ENCODE measurements around the gene HHIPL1.

The HHIPL1 gene

GRCh38 chr14:99701260-99701659 is 56.3 kb downstream of the HHIPL1 start:
- in situ Hi-C loops (cut with HindIII; ENCODE audit: low pct_ligation_motif_present, low sequenced_read_pairs), result loop anchor here (25.0 kb wide), 1 partner anchor 186 kb away; no protein-coding TSS in a partner anchor
- Histone ChIP-seq H3K36me3 (replicated peaks) (no peaks in the 10 kb centered on the region), H3K4me3 (ENCODE audit: low read depth, low read length) (no peak overlapping the region), H3K27me3 (replicated peaks) (no peaks in the 10 kb centered on the region), H3K27ac (no peak overlapping the region)
- no peak for DNase-seq
- TF ChIP-seq, protein P1, sequence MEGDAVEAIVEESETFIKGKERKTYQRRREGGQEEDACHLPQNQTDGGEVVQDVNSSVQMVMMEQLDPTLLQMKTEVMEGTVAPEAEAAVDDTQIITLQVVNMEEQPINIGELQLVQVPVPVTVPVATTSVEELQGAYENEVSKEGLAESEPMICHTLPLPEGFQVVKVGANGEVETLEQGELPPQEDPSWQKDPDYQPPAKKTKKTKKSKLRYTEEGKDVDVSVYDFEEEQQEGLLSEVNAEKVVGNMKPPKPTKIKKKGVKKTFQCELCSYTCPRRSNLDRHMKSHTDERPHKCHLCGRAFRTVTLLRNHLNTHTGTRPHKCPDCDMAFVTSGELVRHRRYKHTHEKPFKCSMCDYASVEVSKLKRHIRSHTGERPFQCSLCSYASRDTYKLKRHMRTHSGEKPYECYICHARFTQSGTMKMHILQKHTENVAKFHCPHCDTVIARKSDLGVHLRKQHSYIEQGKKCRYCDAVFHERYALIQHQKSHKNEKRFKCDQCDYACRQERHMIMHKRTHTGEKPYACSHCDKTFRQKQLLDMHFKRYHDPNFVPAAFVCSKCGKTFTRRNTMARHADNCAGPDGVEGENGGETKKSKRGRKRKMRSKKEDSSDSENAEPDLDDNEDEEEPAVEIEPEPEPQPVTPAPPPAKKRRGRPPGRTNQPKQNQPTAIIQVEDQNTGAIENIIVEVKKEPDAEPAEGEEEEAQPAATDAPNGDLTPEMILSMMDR (IDR thresholded peaks at IDR 0.05; ENCODE audit: low read depth, low read length, missing control alignments), result no peak

GRCh38 chr14:99702115-99702514 is 57.2 kb downstream of the HHIPL1 start:
- no peak overlapping the region for H3K4me3 ChIP-seq (ENCODE audit: low read depth, low read length)
- no peak overlapping the region for H3K27ac ChIP-seq
- TF ChIP-seq, protein P1 (IDR thresholded peaks at IDR 0.05; ENCODE audit: low read depth, low read length, missing control alignments), result no peak
- no peaks in the 10 kb centered on the region for H3K27me3 ChIP-seq (replicated peaks)
- in situ Hi-C loops (cut with HindIII; ENCODE audit: low pct_ligation_motif_present, low sequenced_read_pairs), result loop anchor here (25.0 kb wide), 1 partner anchor 185 kb away; no protein-coding TSS in a partner anchor
- H3K36me3 ChIP-seq (replicated peaks), result no peaks in the 10 kb centered on the region
- DNase-seq, result no peak

DNA sequence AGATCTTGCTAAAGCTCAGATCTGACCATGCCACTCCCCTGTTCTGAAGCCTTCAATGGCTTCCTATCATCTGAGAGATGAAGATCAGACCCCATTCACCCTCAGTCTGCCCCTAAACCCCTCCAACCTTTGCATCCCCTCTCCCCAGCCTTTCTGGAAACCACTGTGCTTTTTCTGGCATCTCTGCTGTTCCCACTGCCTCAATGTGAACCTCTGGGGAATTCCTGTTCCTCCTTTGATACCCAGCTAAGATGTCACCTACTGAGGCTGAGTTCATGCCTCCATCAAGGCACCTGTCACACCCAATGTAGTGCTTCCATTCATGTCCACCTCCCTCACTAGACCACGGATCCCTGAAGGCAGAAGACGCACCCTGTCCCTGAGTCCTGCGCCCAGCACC is 58.5 kb downstream of the HHIPL1 start:
- in situ Hi-C loops (cut with HindIII; ENCODE audit: low pct_ligation_motif_present, low sequenced_read_pairs), result loop anchor here (25.0 kb wide), 1 partner anchor 184 kb away; no protein-coding TSS in a partner anchor
- TF ChIP-seq, protein P1 (IDR thresholded peaks at IDR 0.05; ENCODE audit: low read depth, low read length, missing control alignments), result no peak
- no peak for DNase-seq
- Histone ChIP-seq H3K27me3 (replicated peaks) (no peaks in the 10 kb centered on the region), H3K27ac (no peak overlapping the region), H3K36me3 (replicated peaks) (no peaks in the 10 kb centered on the region), H3K4me3 (ENCODE audit: low read depth, low read length) (no peak overlapping the region)

GRCh38 chr14:99704037-99704436 is 59.1 kb downstream of the HHIPL1 start:
- Histone ChIP-seq H3K27ac (no peak overlapping the region), H3K27me3 (replicated peaks) (no peaks in the 10 kb centered on the region), H3K4me3 (ENCODE audit: low read depth, low read length) (no peak overlapping the region), H3K36me3 (replicated peaks) (no peaks in the 10 kb centered on the region)
- in situ Hi-C loops (cut with HindIII; ENCODE audit: low pct_ligation_motif_present, low sequenced_read_pairs), result loop anchor here (25.0 kb wide), 1 partner anchor 183 kb away; no protein-coding TSS in a partner anchor
- DNase-seq, result no peak
- TF ChIP-seq, protein P1 (IDR thresholded peaks at IDR 0.05; ENCODE audit: low read depth, low read length, missing control alignments), result no peak

GRCh38 chr14:99706107-99706900 is 61.4 kb downstream of the HHIPL1 start:
- in situ Hi-C loops (cut with HindIII; ENCODE audit: low pct_ligation_motif_present, low sequenced_read_pairs), result loop anchor here (25.0 kb wide), 1 partner anchor 181 kb away; no protein-coding TSS in a partner anchor
- Histone ChIP-seq H3K27ac (no peak overlapping the region), H3K36me3 (replicated peaks) (no peaks in the 10 kb centered on the region), H3K4me3 (ENCODE audit: low read depth, low read length) (no peak overlapping the region), H3K27me3 (replicated peaks) (peaks cover 2% of the 10 kb centered on the region)
- no peak for DNase-seq
- TF ChIP-seq, protein P1 (IDR thresholded peaks at IDR 0.05; ENCODE audit: low read depth, low read length, missing control alignments), result no peak
